Measurements from ENCODE around the gene TMEM184A.

DNA sequence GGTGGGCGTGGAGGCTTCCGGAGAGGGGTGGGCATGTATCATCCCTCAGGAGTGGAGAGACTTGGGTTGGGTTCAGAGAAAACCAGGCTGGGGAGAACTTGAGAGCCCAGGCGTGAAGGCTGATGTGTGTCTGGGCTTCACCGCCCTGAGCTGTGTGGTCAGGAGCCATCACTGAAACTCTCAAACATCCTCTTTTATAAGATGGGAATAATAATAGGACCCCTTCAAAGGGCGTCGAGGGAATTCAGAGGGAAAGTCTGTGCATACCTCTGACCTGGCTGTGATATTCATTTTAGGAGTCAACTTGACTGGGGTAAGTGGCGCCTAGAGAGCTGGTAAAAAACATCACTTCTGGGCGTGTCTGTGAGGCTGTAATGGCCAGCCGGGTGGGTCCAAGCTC, 34.9 kb upstream of the TMEM184A start:
- TF ChIP-seq, protein P1, sequence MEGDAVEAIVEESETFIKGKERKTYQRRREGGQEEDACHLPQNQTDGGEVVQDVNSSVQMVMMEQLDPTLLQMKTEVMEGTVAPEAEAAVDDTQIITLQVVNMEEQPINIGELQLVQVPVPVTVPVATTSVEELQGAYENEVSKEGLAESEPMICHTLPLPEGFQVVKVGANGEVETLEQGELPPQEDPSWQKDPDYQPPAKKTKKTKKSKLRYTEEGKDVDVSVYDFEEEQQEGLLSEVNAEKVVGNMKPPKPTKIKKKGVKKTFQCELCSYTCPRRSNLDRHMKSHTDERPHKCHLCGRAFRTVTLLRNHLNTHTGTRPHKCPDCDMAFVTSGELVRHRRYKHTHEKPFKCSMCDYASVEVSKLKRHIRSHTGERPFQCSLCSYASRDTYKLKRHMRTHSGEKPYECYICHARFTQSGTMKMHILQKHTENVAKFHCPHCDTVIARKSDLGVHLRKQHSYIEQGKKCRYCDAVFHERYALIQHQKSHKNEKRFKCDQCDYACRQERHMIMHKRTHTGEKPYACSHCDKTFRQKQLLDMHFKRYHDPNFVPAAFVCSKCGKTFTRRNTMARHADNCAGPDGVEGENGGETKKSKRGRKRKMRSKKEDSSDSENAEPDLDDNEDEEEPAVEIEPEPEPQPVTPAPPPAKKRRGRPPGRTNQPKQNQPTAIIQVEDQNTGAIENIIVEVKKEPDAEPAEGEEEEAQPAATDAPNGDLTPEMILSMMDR (IDR thresholded peaks at IDR 0.05) = no peak
- no peak for TF ChIP-seq POLR2A (IDR thresholded peaks at IDR 0.05; ENCODE audit: low read length)
- TF ChIP-seq RAD21 (conservative IDR thresholded peaks at IDR 0.05 in 1 of 2, IDR thresholded peaks at IDR 0.05 in 1 of 2) = no peak
- TF ChIP-seq, protein P2, sequence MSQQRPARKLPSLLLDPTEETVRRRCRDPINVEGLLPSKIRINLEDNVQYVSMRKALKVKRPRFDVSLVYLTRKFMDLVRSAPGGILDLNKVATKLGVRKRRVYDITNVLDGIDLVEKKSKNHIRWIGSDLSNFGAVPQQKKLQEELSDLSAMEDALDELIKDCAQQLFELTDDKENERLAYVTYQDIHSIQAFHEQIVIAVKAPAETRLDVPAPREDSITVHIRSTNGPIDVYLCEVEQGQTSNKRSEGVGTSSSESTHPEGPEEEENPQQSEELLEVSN (IDR thresholded peaks at IDR 0.05; ENCODE audit: borderline replicate concordance, low read depth) = no peak
- no peak for TF ChIP-seq JUN (IDR thresholded peaks at IDR 0.05)
- TF ChIP-seq, protein P3, sequence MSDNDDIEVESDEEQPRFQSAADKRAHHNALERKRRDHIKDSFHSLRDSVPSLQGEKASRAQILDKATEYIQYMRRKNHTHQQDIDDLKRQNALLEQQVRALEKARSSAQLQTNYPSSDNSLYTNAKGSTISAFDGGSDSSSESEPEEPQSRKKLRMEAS (IDR thresholded peaks at IDR 0.05) = no peak
- TF ChIP-seq FOSB (CRISPR knock-in tag; IDR thresholded peaks at IDR 0.05) = no peak
- no peak for TF ChIP-seq MAZ (IDR thresholded peaks at IDR 0.05; ENCODE audit: borderline replicate concordance, low read depth, low read length)
- TF ChIP-seq SMC3 (IDR thresholded peaks at IDR 0.05) = no peak
- no peak for TF ChIP-seq PHF8 (IDR thresholded peaks at IDR 0.05; ENCODE audit: borderline replicate concordance, low read depth)
- TF ChIP-seq HOXA7 (CRISPR knock-in tag; IDR thresholded peaks at IDR 0.05) = no peak
- no peak for TF ChIP-seq EP300 (IDR thresholded peaks at IDR 0.05)

Data from A549 (cell line).